A549 (cell line): ENCODE measurements around the gene FAM221B. TPM values are rescaled to one million over a fixed set of nuclear protein-coding genes. Genes with fewer than 3 reads are reported as not detected.

ENCODE experiments used
- ATAC-seq, 2 experiments: fragments of 200-7000 bp in 1 of 2; fragments of >200 bp in 1 of 2; cut with Nextera tagmentation in 1 of 2; cut with Tn5 transposase in 1 of 2; 3 replicates each; pipeline versions ENCODE4 v1.8.0 to v1.9.1; 2018 to 2020; ENCODE audit warnings: mild to moderate bottlenecking in 1 of 2, moderate library complexity in 1 of 2
- CTCF ChIA-PET: fragments of 300-600 bp; sonication (Branson Sonifier 250); formaldehyde crosslinking; extraction: SDS; loops from one replicate; lab custom pipeline; 2021; ENCODE audit warnings: antibody characterized with exemption, inconsistent platforms; lab: Yijun Ruan, JAX
- POLR2A ChIA-PET: fragments of 350-600 bp; formaldehyde crosslinking; extraction: SDS; loops from one replicate; lab custom pipeline; 2021; ENCODE audit warnings: antibody characterized with exemption, inconsistent platforms; lab: Yijun Ruan, JAX
- DNase-seq, 2 experiments: peaks; one replicate each; pipeline versions ENCODE4 v3.0.0 to v3.0.0-alpha.2; 2011 to 2016; ENCODE audit warnings: low read depth in 1 of 2, low spot score in 1 of 2
- FAIRE-seq: peaks from 2 replicates; lab custom pipeline; 2011; peaks lifted over from hg19 to GRCh38; lab: Jason Lieb, UNC
- H3K27ac ChIP-seq, 2 experiments: fragments of >200 bp; sonication (Bioruptor Twin); formaldehyde crosslinking; 3 replicates each; pipeline ENCODE4 v1.5.1; 2016 to 2017
- H3K4me1 ChIP-seq: fragments of >200 bp; sonication (Bioruptor Twin); formaldehyde crosslinking; 3 replicates; pipeline ENCODE4 v1.6.1; 2016
- H3K4me2 ChIP-seq: fragments of >200 bp; sonication (Bioruptor Twin); formaldehyde crosslinking; 3 replicates; pipeline ENCODE4 v1.6.1; 2016
- H3K4me3 ChIP-seq: fragments of >200 bp; sonication (Bioruptor Twin); formaldehyde crosslinking; 3 replicates; pipeline ENCODE4 v1.5.1; 2016
- H3K9me3 ChIP-seq: fragments of >200 bp; sonication (Bioruptor Twin); formaldehyde crosslinking; 3 replicates; pipeline ENCODE4 v1.6.1; 2016
- CTCF ChIP-seq: fragments of >200 bp; sonication (Bioruptor Twin); formaldehyde crosslinking; IDR thresholded peaks from 3 replicates; pipeline ENCODE4 v1.5.1; 2016
- ELK1 ChIP-seq: fragments of 150-350 bp; IDR thresholded peaks from 2 replicates; pipeline ENCODE4 v1.6.1; 2014; ENCODE audit warnings: low read depth, mild to moderate bottlenecking, low read length
- ESRRA ChIP-seq: fragments of 150-350 bp; IDR thresholded peaks from 2 replicates; pipeline ENCODE4 v1.6.1; 2014; ENCODE audit warnings: mild to moderate bottlenecking, low read length, borderline replicate concordance
- FOXS1 ChIP-seq: fragments of 250-450 bp; sonication (Bioruptor Pico); IDR thresholded peaks from 2 replicates; pipeline ENCODE4 v1.5.0; 2020; ENCODE audit warnings: mild to moderate bottlenecking, moderate library complexity
- MAX ChIP-seq: IDR thresholded peaks from 2 replicates; pipeline ENCODE4 v1.6.1; 2012
- NFE2L2 ChIP-seq: fragments of 150-350 bp; conservative IDR thresholded peaks from 2 replicates; pipeline ENCODE4 v1.6.1; 2014; ENCODE audit warnings: low read length
- NPAS2 ChIP-seq: fragments of 250-450 bp; sonication (Bioruptor Pico); IDR thresholded peaks from 2 replicates; pipeline ENCODE4 v1.8.0; 2022; ENCODE audit warnings: mild to moderate bottlenecking, moderate library complexity, borderline replicate concordance
- PBX3 ChIP-seq: IDR thresholded peaks from 2 replicates; pipeline ENCODE4 v1.6.1; 2012
- RAD21 ChIP-seq, 2 experiments: fragments of >200 bp in 1 of 2; sonication (Bioruptor Twin) in 1 of 2; formaldehyde crosslinking in 1 of 2; IDR thresholded peaks in 1 of 2; conservative IDR thresholded peaks in 1 of 2; 2 replicates in 1 of 2; 3 replicates in 1 of 2; pipeline ENCODE4 v1.6.1; 2012 to 2018; ENCODE audit warnings: inconsistent platforms in 1 of 2
- RNF2 ChIP-seq: fragments of 200-600 bp; sonication (generic); IDR thresholded peaks from 2 replicates; pipeline ENCODE4 v1.6.1; 2016; ENCODE audit warnings: low read depth, mild to moderate bottlenecking, antibody characterized with exemption, moderate library complexity, borderline replicate concordance
- SMC3 ChIP-seq: fragments of >200 bp; sonication (Bioruptor Twin); formaldehyde crosslinking; IDR thresholded peaks from 3 replicates; pipeline ENCODE4 v1.6.1; 2018; ENCODE audit warnings: inconsistent platforms
- TFCP2L1 ChIP-seq: fragments of 250-450 bp; sonication (Bioruptor Pico); IDR thresholded peaks from 2 replicates; pipeline ENCODE4 v1.5.0; 2021; ENCODE audit warnings: mild to moderate bottlenecking
- USF2 ChIP-seq: fragments of 450-650 bp; IDR thresholded peaks from 2 replicates; pipeline ENCODE4 v1.6.1; 2014; ENCODE audit warnings: antibody characterized with exemption
- ZFP36 ChIP-seq: fragments of 450-650 bp; IDR thresholded peaks from 2 replicates; pipeline ENCODE4 v1.6.1; 2014; ENCODE audit warnings: borderline replicate concordance; ENCODE audit not compliant: partially characterized antibody
- ZSCAN20 ChIP-seq: fragments of 250-450 bp; sonication (Bioruptor Pico); IDR thresholded peaks from 2 replicates; pipeline ENCODE4 v1.8.0; 2022; ENCODE audit warnings: mild to moderate bottlenecking, moderate library complexity
- WGBS: methylation state at CpG from one replicate; pipeline ENCODE4 v1.1.6; 2017; ENCODE audit errors: missing lambda C conversion rate; 5-methylcytosine and 5-hydroxymethylcytosine counted together
- polyA plus RNA-seq, 4 experiments: library from polyadenylated mRNA; depleted of rRNA in 3 of 4; stranded (reverse); fragments of >200 nt; fragmentation: RNase III in 1 of 4; extraction: RNeasy Plus Mini Kit Qiagen cat#74134 plus additional on column Dnase treatment in 1 of 4; gene quantifications; 2 replicates in 3 of 4; 3 replicates in 1 of 4; pipeline ENCODE4 v1.2.3, GENCODE V29; 2011 to 2017

Gene FAM221B
- polyA plus RNA-seq, 2 of the 4 experiments (the other 2 are of a cell fraction) = not detected

- TF ChIP-seq SMC3 (peak; percentile 61), FOXS1 (no peak), USF2 (no peak), NPAS2 (no peak), NFE2L2 (no peak), ESRRA (no peak), ZSCAN20 (CRISPR knock-in tag) (no peak), ZFP36 (no peak), CTCF (peak; percentile 67), RAD21 (conservative IDR thresholded peaks at IDR 0.05 in 1 of 2, IDR thresholded peaks at IDR 0.05 in 1 of 2) (peak; percentile 41 to 63), RNF2 (no peak)
- Histone ChIP-seq H3K4me3 (no peak overlapping the region), H3K9me3 (no peaks in the 10 kb centered on the region), H3K4me1 (peaks cover 4% of the 10 kb centered on the region; the same call in 2 of the 3 replicates), H3K27ac (peak overlapping the region; percentile 43 to 75; a peak in 5 of 6 replicates), H3K4me2 (peak overlapping the region; percentile 40; the same call in 1 of the 3 replicates)
- POLR2A ChIA-PET = interaction anchor here (0.8 to 1.0 kb wide), 2 partner anchors 12 to 56 kb away, joined by 3 read pairs; partner anchors contain the start of gene HINT2
- 37% methylated on average over 4 of the region's 4 CpGs for WGBS
- ATAC-seq = peak; percentile 41 to 72; a peak in 5 of 6 replicates
- no peak for FAIRE-seq
- CTCF ChIA-PET = interaction anchor here (0.6 to 5.6 kb wide), 39 partner anchors 12 to 198 kb away, joined by 3 to 59 read pairs (median 5); partner anchors contain the start of genes HINT2, NPR2, SPAAR and SPAG8
- peak; percentile 40 to 66 for DNase-seq
Measured at GRCh38 chr9:35826071-35826701, 2.3 kb downstream of the FAM221B start.

GRCh38 chr9:35822926-35823325, 5.6 kb downstream of the FAM221B start:
- Histone ChIP-seq H3K4me2 (no peak overlapping the region), H3K4me3 (no peak overlapping the region)
- ATAC-seq (no peak), DNase-seq (no peak)
- TF ChIP-seq CTCF (no peak), MAX (no peak), PBX3 (no peak), ELK1 (no peak), TFCP2L1 (CRISPR knock-in tag) (no peak)
- TF ChIP-seq, all 56 proteins: peak for 0
- Histone ChIP-seq H3K27ac (no peak overlapping the region), H3K4me1 (no peaks in the 10 kb centered on the region), H3K9me3 (no peaks in the 10 kb centered on the region)
- FAIRE-seq = no peak
- ChIA-PET CTCF (interaction anchor here (1.1 to 3.3 kb wide), 9 partner anchors 9 to 88 kb away, joined by 3 to 21 read pairs (median 5); partner anchors contain the start of genes HINT2 and SPAG8), POLR2A (no interaction called here)
